H7 (cell line): ENCODE data around the gene CREG2. TPM values are rescaled to one million over a fixed set of nuclear protein-coding genes. Genes with fewer than 3 reads are reported as not detected.
A peak's percentile ranks its signal among the peaks of the same experiment; 100 is the strongest.
"Not testable (repeated sequence)": the region's sequence is repeated elsewhere in the genome, so short reads cannot be mapped to it uniquely, and the experiment has no call there.

Experiments used
- DNase-seq: peaks from one replicate; pipeline ENCODE4 v3.0.0; 2012
- H3K27me3 ChIP-seq: 2 replicates; pipeline ENCODE4 v1.6.0; 2011; ENCODE audit warnings: mild to moderate bottlenecking, low read length; ENCODE audit not compliant: control insufficient read depth, insufficient read depth
- H3K36me3 ChIP-seq: replicated peaks from 2 replicates; pipeline ENCODE4 v1.5.1; 2011; ENCODE audit warnings: low read length; ENCODE audit not compliant: control insufficient read depth, insufficient read depth
- H3K4me3 ChIP-seq: 2 replicates; pipeline ENCODE4 v1.5.1; 2011; ENCODE audit warnings: low read depth, mild to moderate bottlenecking, control low read depth, low read length, moderate library complexity; ENCODE audit not compliant: insufficient read depth
- total RNA-seq: library from RNA; depleted of rRNA; stranded (reverse); fragments of >200 nt; shearing (Covaris generic); gene quantifications from 2 replicates; pipeline ENCODE4 v1.2.3, GENCODE V29; 2014

CREG2 gene
- total RNA-seq, 1 experiment from 2014 or later: 0.03 TPM

- no peaks in the 10 kb centered on the region for H3K27me3 ChIP-seq
- H3K4me3 ChIP-seq: no peak overlapping the region
- no peaks in the 10 kb centered on the region for H3K36me3 ChIP-seq
- DNase-seq: no peak
Observed at GRCh38 chr2:101354420-101355311, 32.6 kb downstream of the CREG2 start.

GRCh38 chr2:101352631-101353030, 34.7 kb downstream of the CREG2 start:
- not testable (repeated sequence) for H3K4me3 ChIP-seq, DNase-seq, H3K27me3 ChIP-seq

GRCh38 chr2:101351207-101351606, 36.1 kb downstream of the CREG2 start:
- DNase-seq: no peak

More at GRCh38 chr2:101352631-101353030, 34.7 kb downstream of the CREG2 start:
- not testable (repeated sequence) for H3K36me3 ChIP-seq

GRCh38 chr2:101349893-101350662, 37.2 kb downstream of the CREG2 start:
- Histone ChIP-seq H3K36me3 (no peaks in the 10 kb centered on the region), H3K27me3 (no peaks in the 10 kb centered on the region), H3K4me3 (no peak overlapping the region)
- DNase-seq: no peak

More at GRCh38 chr2:101351207-101351606, 36.1 kb downstream of the CREG2 start:
- H3K36me3 ChIP-seq: no peaks in the 10 kb centered on the region
- no peak overlapping the region for H3K4me3 ChIP-seq
- H3K27me3 ChIP-seq: no peaks in the 10 kb centered on the region

GRCh38 chr2:101348883-101349282, 38.4 kb downstream of the CREG2 start:
- no peaks in the 10 kb centered on the region for H3K36me3 ChIP-seq
- H3K4me3 ChIP-seq: no peak overlapping the region
- DNase-seq: no peak
- no peaks in the 10 kb centered on the region for H3K27me3 ChIP-seq

- DNase-seq: no peak
- Histone ChIP-seq H3K36me3 (no peaks in the 10 kb centered on the region), H3K27me3 (no peaks in the 10 kb centered on the region), H3K4me3 (no peak overlapping the region)
Observed at GRCh38 chr2:101346909-101347308, 40.4 kb downstream of the CREG2 start.

- Histone ChIP-seq H3K27me3 (no peaks in the 10 kb centered on the region), H3K36me3 (no peaks in the 10 kb centered on the region), H3K4me3 (no peak overlapping the region)
- no peak for DNase-seq
Observed at GRCh38 chr2:101344137-101344536, 43.2 kb downstream of the CREG2 start.

GRCh38 chr2:101342625-101343008, 44.7 kb downstream of the CREG2 start:
- DNase-seq: no peak
- H3K27me3 ChIP-seq: no peaks in the 10 kb centered on the region
- no peak overlapping the region for H3K4me3 ChIP-seq
- no peaks in the 10 kb centered on the region for H3K36me3 ChIP-seq

GRCh38 chr2:101341901-101342624, 45.2 kb downstream of the CREG2 start:
- Histone ChIP-seq H3K4me3 (no peak overlapping the region), H3K36me3 (no peaks in the 10 kb centered on the region), H3K27me3 (no peaks in the 10 kb centered on the region)
- DNase-seq: peak; percentile 88

- H3K4me3 ChIP-seq: no peak overlapping the region
- DNase-seq: peak; percentile 77
- H3K27me3 ChIP-seq: no peaks in the 10 kb centered on the region
- H3K36me3 ChIP-seq: no peaks in the 10 kb centered on the region
Observed at GRCh38 chr2:101341421-101341820, 45.9 kb downstream of the CREG2 start.

- Histone ChIP-seq H3K36me3 (no peaks in the 10 kb centered on the region), H3K4me3 (no peak overlapping the region), H3K27me3 (no peaks in the 10 kb centered on the region)
- DNase-seq: no peak
Observed at GRCh38 chr2:101340141-101340551, 47.2 kb downstream of the CREG2 start.

GRCh38 chr2:101339266-101339880, 47.9 kb downstream of the CREG2 start:
- no peak for DNase-seq
- no peaks in the 10 kb centered on the region for H3K36me3 ChIP-seq
- H3K4me3 ChIP-seq: no peak overlapping the region
- no peaks in the 10 kb centered on the region for H3K27me3 ChIP-seq

- H3K27me3 ChIP-seq: no peaks in the 10 kb centered on the region
- no peak for DNase-seq
- no peaks in the 10 kb centered on the region for H3K36me3 ChIP-seq
- no peak overlapping the region for H3K4me3 ChIP-seq
Observed at GRCh38 chr2:101337877-101338276, 49.4 kb downstream of the CREG2 start.
